GM18517 (cell line): ENCODE results near the gene RHNO1.
A peak's percentile ranks its signal among the peaks of the same experiment; 100 is the strongest.

Source experiments
- ATAC-seq: cut with Tn5 transposase; IDR thresholded peaks from one replicate; pipeline ENCODE4 v1.9.1; 2021; ENCODE audit warnings: mild to moderate bottlenecking, moderate library complexity; ENCODE audit not compliant: unreplicated experiment

Gene RHNO1, protein sequence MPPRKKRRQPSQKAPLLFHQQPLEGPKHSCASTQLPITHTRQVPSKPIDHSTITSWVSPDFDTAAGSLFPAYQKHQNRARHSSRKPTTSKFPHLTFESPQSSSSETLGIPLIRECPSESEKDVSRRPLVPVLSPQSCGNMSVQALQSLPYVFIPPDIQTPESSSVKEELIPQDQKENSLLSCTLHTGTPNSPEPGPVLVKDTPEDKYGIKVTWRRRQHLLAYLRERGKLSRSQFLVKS

DNA sequence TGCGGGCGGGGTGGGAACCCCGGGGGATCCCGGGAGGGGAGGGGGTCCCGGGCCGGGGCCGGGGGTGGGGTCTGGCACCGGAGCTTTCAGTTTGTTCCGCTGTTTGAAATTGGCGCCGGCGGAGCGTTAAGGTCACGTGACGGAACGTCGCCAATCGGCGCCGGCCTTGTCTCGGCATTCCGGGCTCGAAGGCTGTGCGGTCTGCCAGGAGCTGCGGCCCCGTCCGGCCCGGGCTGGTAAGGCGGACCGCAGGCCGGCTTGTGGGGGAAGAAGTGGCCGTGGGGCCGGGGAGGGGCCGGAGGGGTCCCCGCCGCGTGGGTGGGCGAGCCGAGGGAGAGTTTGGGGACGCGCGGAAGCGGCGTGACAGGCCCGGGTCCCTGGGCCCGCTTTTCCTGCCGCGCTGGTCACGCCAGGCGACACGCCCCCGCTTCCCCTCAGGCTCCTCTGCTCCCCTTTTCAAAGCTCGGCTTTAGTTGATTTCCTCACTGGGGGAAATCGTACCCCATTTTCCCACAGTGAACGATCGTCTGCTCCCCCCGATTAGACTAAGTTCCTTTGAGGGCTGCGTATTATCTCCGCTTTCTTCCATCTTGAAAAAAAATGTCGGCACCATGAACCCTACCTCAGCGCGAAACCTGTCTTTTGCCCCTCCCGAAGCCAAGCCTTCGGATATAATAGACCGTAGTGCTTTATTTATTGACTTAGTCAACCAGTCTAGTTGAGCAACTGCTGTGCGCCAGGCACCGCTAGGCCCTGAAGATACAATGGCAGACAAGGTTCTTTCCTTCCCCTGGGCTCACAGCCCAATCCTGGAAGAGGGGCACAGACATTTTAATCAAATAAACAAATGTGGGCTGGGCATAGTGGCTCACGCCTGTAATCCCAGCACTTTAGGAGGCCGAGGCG lies at the start of gene RHNO1, which contains the start of gene FOXM1:
Gene RHNO1 (plus strand): TSS at position 177 of the 906 bp plus-strand sequence. CDS start 8,144 bp downstream, outside the sequence.
Gene FOXM1 (minus strand): TSS at position 128 of the 906 bp plus-strand sequence. CDS start 2,696 bp downstream, outside the sequence.
- ATAC-seq, result peak; percentile 80

DNA sequence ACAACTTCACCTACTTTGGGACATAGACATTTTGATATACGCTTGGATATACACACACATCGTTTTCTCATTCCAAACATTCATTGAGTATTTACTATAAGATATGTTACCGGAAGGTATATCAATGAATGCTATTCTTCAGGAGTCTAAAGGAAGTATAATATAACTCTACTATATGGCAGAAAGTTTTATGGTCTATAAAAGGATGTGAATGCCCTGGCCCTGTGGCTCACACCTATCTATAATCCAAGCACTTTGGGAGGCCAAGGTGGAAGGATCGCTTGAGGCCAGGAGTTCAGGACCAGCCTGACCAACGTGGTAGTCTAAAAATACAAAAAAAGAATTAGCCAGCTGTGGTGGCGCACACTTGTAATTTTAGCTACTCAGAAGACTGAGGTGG lies 47.7 kb upstream of the RHNO1 start:
- ATAC-seq, result no peak

DNA sequence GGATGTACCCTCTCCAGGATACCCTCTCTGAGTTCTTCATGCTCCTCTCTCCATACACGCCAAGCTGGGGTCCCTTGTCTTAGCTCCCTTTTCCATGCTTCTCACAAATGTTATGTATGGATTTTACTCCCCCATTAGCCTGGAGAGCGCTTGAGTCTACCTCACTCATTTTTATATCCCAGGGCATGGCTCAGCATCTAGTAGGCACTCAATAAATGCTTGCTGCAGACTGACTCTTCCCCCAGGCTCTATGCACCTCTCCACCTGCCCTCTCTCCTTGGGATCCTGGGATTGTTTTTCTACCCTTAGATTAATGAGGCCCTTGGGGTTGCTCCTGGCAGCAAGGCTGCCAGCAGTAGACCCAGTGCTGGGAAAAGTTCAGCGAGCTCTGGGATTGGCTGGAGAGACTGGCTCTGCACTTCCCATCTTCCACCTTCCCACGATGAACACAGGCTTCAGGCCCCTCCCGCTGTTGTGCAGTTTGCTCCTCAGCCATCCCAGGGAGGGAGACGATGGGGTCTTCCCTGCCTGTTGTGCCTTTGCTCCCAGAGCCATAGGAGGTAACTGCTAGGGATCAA lies 44.4 kb upstream of the RHNO1 start:
- no peak for ATAC-seq

DNA sequence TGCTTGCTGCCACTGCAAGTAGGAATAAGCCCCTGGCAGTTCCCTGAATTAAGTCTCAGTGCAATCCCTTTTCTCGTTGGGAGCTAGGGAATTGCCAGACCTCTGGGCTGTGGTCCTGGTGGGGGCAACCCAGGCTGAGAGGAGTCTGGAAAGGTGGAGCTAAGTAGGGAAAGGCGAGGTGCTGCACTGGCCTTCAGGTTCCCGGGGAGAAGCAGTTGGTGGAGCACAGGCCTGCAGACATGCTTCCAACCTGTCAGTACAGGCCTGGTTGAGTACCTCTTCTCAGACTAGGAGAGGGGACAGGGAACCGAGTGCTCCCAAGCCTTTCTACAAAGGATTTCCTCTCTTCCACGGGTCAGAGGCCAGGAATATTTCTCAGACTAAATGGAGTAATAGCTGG lies 43.7 kb upstream of the RHNO1 start:
- no peak for ATAC-seq

DNA sequence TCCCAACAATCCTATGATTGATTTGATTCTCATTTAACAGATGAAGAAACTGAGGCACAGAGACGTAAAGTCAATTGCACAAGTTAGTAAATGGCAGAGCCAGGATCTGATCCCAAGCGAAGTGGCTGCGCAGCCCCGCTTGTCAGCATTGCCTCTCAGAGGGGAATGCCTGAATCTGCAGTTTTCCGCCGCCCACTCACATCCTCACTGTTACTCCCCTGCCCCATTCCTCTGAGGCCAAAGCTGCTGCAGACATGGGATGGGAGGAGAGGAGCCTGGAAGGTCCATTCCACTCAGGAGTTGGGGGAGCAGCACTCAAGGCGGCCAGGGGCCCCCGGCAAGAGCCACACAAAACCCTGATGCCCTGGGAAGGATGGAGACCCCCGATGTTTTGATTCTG lies 43.2 kb upstream of the RHNO1 start:
- no peak for ATAC-seq

DNA sequence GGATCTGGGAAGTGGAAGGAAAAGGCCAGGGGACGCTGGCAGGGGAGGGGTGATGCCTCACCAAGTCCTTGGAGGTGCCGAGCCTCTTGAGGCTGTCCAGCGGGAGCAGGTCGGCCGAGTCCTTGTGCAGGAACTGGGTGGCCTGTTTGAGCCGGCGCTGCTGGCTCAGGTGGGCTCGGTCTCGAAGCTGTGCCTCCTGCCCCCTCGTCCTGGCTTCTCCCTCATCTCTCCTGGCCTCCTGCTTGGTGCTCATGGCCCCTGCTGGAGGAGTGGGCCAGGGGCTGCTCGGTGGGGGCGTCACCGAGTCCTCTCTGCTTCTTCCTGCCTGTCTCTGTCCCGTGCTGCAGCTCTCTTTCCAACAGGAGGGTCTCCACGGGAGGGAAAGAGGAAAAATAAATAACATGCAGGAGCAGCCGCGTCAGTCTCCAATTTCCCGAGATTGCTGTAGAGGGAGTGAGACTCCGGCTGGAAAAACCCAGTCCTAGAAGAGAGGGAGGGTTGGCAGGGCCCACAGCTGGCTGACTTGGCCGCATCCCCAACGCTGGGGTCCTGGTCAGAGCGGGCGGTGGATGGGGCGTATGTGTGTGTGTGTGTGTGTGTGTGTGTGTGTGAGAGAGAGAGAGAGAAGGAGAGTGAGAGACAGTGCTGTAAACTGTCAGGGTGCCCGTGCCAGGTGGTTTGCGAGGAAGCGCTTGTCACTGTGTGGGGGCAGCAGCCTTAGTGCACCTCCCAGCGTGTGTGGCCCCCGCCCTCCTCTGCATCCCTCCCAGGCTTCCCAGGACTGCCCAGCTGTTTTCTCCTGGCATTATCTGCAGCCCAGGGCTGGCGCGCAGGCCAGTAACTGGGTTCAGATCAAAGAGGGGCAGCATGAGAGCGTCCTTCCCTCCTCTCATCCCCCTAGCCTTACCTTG lies 42.2 kb upstream of the RHNO1 start, which contains the start of gene NRIP2:
Gene NRIP2 (minus strand): TSS at position 455 of the 911 bp plus-strand sequence. CDS start 52 bp downstream, at position 403.
- no peak for ATAC-seq

DNA sequence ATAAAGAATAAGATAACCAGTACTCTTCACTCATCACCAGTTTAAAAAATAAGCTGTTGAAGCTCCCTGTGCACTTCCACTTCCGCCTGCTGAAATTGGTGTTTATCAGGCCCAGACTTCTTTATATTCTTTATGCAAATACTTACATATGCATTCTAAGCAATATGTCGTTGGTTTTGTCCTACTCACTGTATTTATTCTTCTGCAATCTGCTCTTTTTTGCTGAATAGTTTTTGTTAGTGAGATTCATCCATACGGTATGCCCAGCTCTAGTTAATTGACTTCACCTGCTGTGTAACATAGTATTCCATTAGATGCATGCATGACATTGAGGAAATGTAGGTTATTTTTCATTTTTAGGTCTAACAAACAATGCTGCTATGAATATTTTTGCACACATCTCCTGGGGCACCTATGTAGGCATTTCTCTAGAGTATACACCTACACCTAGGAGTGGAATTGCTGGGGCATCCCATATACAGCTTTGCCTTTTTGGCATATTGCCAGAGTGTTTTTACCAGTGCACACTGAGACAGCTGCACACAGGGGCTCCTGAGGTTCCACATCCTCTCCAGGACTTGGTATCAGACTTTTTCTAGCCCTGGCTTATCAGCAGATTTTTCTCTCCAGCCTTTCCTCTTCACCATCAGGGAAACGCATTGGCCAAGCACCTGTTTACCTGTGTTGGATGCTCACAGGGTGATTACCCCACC lies 41.2 kb upstream of the RHNO1 start:
- ATAC-seq, result no peak

DNA sequence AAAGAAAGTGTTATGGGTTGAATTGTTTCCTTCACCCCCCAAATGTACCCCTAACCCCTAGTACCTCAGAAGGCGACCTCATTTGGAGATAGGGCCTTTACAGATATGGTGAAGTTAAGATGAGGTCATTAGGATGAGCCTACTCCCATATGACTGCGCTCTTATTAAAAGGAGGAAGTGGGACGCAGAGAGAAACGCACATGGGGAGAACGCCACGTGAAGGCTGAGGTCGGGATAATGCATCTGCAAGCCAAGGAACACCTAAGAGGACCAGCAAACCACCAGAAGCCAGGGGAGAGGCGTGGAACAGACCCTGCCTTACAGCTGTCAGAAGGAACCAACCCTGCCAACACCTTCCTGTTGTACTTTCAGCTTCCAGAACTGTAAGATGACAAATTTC lies 40.4 kb upstream of the RHNO1 start:
- no peak for ATAC-seq

DNA sequence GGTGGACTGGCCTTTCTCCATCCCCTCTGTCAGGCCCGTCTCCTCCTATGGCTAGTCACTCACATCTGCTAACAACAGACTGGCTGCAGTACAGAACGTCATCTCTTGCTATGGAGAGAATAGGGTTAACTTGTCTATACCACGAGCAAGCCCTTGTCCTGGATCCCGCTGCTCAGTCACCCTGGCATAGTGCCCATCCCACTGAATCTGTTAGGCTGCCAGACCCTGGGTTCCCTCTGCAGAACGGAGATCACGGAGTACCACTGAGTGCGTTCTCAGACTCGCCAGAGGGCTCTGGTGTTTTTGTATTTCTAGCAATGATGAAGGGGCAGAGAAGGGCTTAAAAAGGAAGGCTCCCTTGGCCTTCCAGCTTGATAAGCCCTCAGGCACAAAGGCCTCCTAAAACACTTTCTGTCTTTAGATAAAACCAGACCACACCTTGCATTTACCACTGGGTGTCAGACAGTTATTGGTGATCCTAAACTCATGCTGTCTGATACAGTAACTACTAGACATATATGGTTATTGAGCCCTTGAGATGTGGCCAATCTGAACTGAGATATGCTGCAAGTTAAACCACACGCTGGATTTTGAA lies 35.9 kb upstream of the RHNO1 start:
- no peak for ATAC-seq

DNA sequence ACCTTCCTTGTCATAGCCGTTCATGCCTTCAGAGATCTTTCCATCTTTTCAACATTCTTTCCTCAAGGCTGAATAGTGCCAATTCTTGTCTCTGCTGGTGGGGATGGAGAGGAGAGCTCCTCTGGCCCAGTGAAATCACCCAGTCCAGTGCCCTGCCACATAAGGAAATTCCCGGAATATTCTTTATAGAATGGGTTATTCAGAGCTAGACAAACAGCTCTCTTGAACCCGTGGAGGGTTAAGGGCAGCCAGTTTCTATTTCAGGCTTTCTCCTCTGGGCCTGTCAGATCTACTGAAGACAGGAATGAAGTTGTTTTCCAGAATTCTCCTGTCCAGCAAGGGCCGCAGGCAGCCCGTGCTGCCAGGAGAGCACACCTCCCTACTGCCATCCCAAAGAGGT lies 34.1 kb upstream of the RHNO1 start:
- no peak for ATAC-seq

DNA sequence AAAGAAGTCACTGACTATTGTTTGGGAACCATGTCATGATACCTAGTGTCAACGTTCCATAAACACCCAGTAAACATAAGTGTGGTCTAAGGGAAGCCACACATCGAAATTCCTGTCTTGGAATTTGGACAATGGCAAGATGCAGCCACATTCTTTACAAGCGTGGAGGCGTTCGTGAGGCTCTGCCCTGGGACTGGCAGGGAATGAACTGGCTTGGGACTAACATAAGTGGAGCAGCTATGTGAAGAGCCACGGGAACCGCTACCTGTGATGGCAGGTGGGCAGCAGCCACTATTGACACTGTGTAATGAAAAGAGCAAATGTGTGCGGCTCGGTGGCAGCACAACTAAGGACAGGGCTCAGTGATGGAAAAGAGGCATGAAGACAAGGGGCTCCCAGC lies 32.2 kb upstream of the RHNO1 start:
- no peak for ATAC-seq

DNA sequence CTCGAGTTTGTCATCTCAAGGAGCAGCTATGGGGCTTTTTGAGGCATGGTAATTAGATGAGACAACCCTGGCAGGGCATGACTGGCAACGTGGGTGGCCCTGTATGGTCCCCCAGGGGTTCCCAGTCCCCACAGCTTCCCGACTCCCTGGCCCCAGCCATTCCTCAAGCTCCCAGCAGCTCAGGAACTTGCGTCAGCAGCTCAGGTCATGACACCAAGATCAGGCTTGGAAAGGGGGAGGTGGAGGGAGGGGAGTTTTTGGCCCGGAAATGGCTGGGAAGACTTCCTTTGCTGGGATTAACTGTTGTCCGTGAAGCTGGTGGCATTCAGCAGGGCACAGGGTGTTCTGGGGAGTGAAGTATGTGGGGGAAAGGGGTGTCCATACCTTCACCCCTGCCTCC lies 31.7 kb upstream of the RHNO1 start:
- ATAC-seq, result no peak

DNA sequence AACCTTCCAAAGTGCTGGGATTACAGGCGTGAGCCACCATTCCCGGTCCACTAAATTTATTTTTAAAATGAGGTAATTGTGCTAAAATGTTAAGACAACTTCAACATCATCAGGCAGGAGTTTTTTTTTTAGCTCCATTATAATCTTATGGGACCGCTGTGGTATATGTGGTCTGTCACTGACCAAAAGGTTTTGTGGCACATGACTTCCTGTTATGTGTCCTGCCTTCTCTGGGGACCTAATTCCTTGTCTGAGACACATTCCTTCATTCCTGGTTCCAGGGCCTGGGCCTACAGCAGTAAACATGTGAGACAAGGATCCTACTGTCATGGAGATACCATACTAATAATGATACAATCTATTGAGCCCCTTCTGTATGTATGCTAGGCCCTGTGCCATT lies 25.1 kb upstream of the RHNO1 start:
- ATAC-seq, result no peak

DNA sequence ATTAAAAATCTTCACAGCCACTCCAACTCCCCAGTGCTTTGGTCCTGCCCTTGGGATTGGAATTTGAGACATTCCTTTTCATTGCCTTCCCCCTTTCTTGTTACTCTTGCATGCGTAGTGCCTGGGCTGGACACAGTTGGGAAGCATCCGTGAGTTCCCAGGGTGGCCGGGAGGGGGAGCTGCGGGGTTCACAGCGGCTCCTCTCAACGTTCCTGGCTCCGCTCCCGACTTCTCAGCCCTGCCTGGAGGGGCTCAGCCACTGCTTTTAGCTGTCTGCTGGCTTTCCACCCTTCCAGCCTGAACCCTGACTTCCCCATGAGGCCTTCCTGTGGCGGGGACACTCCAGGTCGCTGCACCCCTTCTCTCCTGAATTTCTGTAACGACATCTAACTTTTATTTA lies 23.4 kb upstream of the RHNO1 start:
- ATAC-seq, result no peak

DNA sequence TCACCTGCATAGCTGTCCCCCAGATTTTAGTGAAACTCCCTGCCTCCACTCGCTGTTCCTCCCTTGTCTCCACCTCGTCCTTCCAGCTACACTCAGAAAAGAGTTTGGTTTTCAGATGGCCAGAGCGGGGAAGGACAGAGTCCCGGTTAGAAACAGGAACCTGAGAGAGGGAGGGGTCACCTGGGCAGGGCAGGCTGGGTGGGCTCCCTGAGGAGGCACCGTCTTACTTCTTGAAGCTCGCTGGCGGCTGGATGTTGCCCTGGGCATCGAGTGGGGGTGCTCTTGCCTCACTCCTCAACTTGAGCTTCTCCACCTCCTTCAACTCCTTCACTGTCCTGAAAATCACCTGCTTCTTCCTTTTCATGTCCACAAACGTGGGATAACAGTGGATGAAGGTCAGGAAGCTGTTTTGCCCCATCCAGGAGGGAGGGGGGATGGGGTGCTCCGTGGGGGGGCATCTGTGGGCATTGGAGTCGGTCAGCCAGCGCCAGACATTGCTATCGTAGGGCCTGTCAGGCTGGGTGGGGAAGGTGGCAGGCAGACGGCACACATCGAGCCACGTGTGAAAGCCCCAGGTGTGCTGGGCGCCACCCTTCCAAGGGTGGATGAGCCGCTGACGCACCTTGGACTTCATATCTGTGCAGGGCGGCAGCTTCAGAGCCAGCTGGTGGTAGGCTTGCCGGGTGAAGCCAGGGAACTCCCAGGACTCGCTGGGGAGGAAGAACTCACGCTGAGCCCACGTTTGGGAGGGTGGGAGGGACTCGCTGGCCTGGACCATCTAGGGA lies 22.2 kb upstream of the RHNO1 start:
- no peak for ATAC-seq

DNA sequence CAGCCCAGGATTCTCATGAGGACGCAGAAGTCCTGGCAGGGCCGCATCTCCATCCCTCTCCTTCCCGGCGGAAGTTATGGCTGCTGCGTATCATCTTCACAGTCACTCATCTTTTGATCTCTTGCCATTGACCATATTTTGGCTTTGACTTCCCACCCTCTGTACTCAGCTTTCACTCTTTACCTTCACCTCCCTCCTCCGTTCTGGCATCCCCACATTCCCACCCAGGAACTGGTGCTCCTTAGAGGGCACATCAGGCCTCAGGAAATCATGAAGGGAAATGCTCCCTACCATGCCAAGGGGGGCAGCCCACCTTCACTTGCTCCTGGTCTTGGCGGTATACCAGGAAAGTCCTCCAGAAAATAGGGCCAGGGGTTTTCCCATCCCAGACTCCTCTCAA lies 21.5 kb upstream of the RHNO1 start:
- no peak for ATAC-seq

DNA sequence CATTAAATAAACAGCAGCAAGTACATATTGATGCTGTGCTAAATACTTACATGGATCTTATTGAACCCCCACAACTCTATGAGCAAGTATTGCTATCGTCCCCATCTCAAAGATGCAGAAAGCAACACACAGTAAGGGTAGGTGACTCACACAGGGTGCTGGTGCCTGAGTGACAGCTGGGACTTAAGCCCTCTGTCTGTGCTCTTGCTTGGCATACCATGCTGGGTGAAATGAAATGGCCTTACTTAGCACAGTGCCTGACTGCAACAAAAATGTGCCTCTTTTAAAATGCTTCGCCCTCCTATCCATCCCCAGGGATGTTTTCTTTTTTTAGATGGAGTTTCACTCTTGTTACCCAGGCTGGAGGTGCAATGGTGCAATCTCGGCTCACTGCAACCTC lies 21.0 kb upstream of the RHNO1 start:
- no peak for ATAC-seq

DNA sequence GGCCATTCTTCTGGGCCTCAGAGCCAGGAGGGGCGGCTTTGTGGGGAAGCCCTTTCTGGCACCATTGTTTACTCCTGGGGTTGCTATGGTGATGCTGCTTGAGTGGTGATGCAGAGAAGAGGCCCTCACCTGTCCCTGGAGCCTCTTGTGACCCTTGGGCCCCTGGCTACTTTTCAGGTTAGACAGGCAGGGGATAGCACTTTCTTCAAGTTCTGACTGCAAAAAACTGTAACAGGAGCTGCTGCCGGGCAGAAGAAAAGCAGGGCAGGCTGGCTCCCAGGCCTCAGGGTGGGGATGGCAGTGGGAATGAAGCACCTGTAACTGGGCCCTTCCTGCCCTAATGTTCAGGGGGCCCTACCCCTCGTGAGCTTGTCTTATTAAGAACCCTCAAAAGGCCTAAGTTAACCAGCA lies 20.0 kb upstream of the RHNO1 start, which contains the start of gene TEX52:
Gene TEX52 (minus strand): TSS at position 19 of the 411 bp plus-strand sequence. CDS start 13 bp downstream, at position 6.
- no peak for ATAC-seq

DNA sequence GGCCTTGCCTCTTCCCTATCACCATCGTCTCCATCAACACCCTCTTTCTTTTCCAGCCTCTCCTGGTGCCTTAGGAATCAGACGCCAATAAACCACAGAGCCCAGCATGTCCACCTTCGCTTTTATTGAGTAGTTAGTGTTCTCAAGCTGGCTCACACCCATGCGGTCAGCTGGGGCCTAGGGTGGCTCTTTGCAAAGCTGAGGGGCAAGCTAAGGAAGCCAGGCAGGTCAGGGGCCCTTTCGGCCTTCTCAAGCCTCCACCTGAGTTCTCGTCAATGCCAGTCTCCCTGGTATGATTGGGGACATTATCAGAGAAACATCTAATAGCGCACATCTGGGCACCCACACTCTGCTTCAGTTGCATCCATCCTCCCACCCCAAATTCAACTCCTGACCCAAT lies 19.4 kb upstream of the RHNO1 start:
- ATAC-seq, result no peak
